ENCODE data around the gene LAMA1. TPM values are rescaled to one million over a fixed set of nuclear protein-coding genes. Genes with fewer than 3 reads are reported as not detected.

LAMA1 gene
- total RNA-seq, 1 donor from 2014 or later: not detected

- H3K9me3 ChIP-seq: no peaks in the 10 kb centered on the region
- intact Hi-C loops (cut with DNase I): no loop called here
- H3K4me3 ChIP-seq: no peak overlapping the region
- H3K27me3 ChIP-seq: no peaks in the 10 kb centered on the region
- H3K36me3 ChIP-seq: no peaks in the 10 kb centered on the region
- no peaks in the 10 kb centered on the region for H3K4me1 ChIP-seq
- DNase-seq (ENCODE audit: low spot score in 2 of 2): no peak
- H3K27ac ChIP-seq: no peak overlapping the region
- TF ChIP-seq CTCF (IDR thresholded peaks at IDR 0.05): no peak
These were observed 95.4 kb downstream of the LAMA1 start for GRCh38 chr18:7021994-7022840.

- no peaks in the 10 kb centered on the region for H3K36me3 ChIP-seq
- no peak overlapping the region for H3K4me3 ChIP-seq
- no peak for TF ChIP-seq CTCF (IDR thresholded peaks at IDR 0.05)
- H3K27me3 ChIP-seq: no peaks in the 10 kb centered on the region
- no peak for DNase-seq (ENCODE audit: low spot score in 2 of 2)
- H3K4me1 ChIP-seq: no peaks in the 10 kb centered on the region
- no peaks in the 10 kb centered on the region for H3K9me3 ChIP-seq
- intact Hi-C loops (cut with DNase I): no loop called here
- H3K27ac ChIP-seq: no peak overlapping the region
These were observed 96.4 kb downstream of the LAMA1 start for GRCh38 chr18:7020995-7021777.

GRCh38 chr18:7017013-7017412 lies 100.6 kb downstream of the LAMA1 start:
- Histone ChIP-seq H3K36me3 (no peaks in the 10 kb centered on the region), H3K4me3 (no peak overlapping the region), H3K27me3 (no peaks in the 10 kb centered on the region), H3K27ac (no peak overlapping the region), H3K9me3 (no peaks in the 10 kb centered on the region), H3K4me1 (no peaks in the 10 kb centered on the region)
- intact Hi-C loops (cut with DNase I): no loop called here
- no peak for TF ChIP-seq CTCF (IDR thresholded peaks at IDR 0.05)
- DNase-seq (ENCODE audit: low spot score in 2 of 2): no peak

GRCh38 chr18:7011142-7011541 lies 106.5 kb downstream of the LAMA1 start:
- Histone ChIP-seq H3K9me3 (no peaks in the 10 kb centered on the region), H3K27me3 (no peaks in the 10 kb centered on the region), H3K4me3 (no peak overlapping the region), H3K36me3 (no peaks in the 10 kb centered on the region), H3K4me1 (no peaks in the 10 kb centered on the region), H3K27ac (no peak overlapping the region)
- intact Hi-C loops (cut with DNase I): no loop called here
- DNase-seq (ENCODE audit: low spot score in 2 of 2): no peak
- TF ChIP-seq CTCF (IDR thresholded peaks at IDR 0.05): no peak

- intact Hi-C loops (cut with DNase I): no loop called here
- no peaks in the 10 kb centered on the region for H3K4me1 ChIP-seq
- TF ChIP-seq CTCF (IDR thresholded peaks at IDR 0.05): no peak
- no peaks in the 10 kb centered on the region for H3K9me3 ChIP-seq
- H3K27ac ChIP-seq: no peak overlapping the region
- no peaks in the 10 kb centered on the region for H3K27me3 ChIP-seq
- no peak overlapping the region for H3K4me3 ChIP-seq
- no peaks in the 10 kb centered on the region for H3K36me3 ChIP-seq
- DNase-seq (ENCODE audit: low spot score in 2 of 2): no peak
These were observed 113.6 kb downstream of the LAMA1 start for GRCh38 chr18:7004009-7004408.

Measured in ascending aorta (tissue), 2 donors.